Measurements from ENCODE around the gene AKT2.

- TF ChIP-seq CTCF (IDR thresholded peaks at IDR 0.05) (no peak), POLR2A (IDR thresholded peaks at IDR 0.05) (no peak)
These were observed 50.5 kb downstream of the AKT2 start for GRCh38 chr19:40234429-40235237.

Data from ovary (tissue), 3 donors.